Activated naive CD4-positive, alpha-beta T cell treated with anti-CD3 and anti-CD28 coated beads, Interleukin-2, amount 50 U/mL, for 72 hours (primary cell): ENCODE measurements around the gene PDE9A. TPM values are rescaled to one million over a fixed set of nuclear protein-coding genes. Genes with fewer than 3 reads are reported as not detected.

ENCODE experiments used
- ATAC-seq, 2 donors: fragments of 150-1000 bp; cut with Tn5 transposase; 2 replicates each; pipeline ENCODE4 v1.10.0; 2021; ENCODE audit warnings: mild to moderate bottlenecking in 2 of 2, moderate library complexity in 2 of 2
- DNase-seq, 2 donors: peaks; one replicate each; pipeline ENCODE4 v3.0.0; 2021 to 2022; ENCODE audit warnings: low spot score in 2 of 2
- H3K27ac Mint-ChIP-seq, 2 donors: one replicate each; pipeline ENCODE4 v1.8.0; 2022; ENCODE audit warnings: mild to moderate bottlenecking in 2 of 2, mixed read lengths in 2 of 2
- H3K36me3 Mint-ChIP-seq, 2 donors: one replicate each; pipeline ENCODE4 v1.8.0; 2022; ENCODE audit warnings: mixed read lengths in 2 of 2
- H3K9me3 Mint-ChIP-seq, 2 donors: one replicate each; pipeline ENCODE4 v1.8.0; 2022; ENCODE audit warnings: mixed read lengths in 2 of 2
- total RNA-seq, 2 donors: library from RNA; stranded (reverse); gene quantifications; one replicate each; pipeline ENCODE4 v1.2.3, GENCODE V29; 2022

The PDE9A gene
- total RNA-seq, 2 donors from 2014 or later, result 4.2 to 7.9 TPM

GRCh38 chr21:42684109-42684916, 30.9 kb downstream of the PDE9A start:
- Mint-ChIP-seq H3K36me3 (no peaks in the 10 kb centered on the region), H3K9me3 (no peaks in the 10 kb centered on the region), H3K27ac (peak overlapping the region; percentile 88 to 95)
- peak in 1 of 2 donors; percentile 41 for DNase-seq
- ATAC-seq, result peak; percentile 63 to 77

GRCh38 chr21:42685036-42685435, 31.6 kb downstream of the PDE9A start:
- Mint-ChIP-seq H3K36me3 (no peaks in the 10 kb centered on the region), H3K9me3 (no peaks in the 10 kb centered on the region), H3K27ac (peak overlapping the region in 1 of 2 donors; percentile 88)
- DNase-seq (no peak), ATAC-seq (peak in 1 of 2 donors; percentile 10)

- Mint-ChIP-seq H3K27ac (peak overlapping the region in 1 of 2 donors; percentile 88), H3K9me3 (no peaks in the 10 kb centered on the region), H3K36me3 (no peaks in the 10 kb centered on the region)
- DNase-seq, result no peak
- ATAC-seq, result no peak
Measured at GRCh38 chr21:42685954-42686500, 32.6 kb downstream of the PDE9A start.

- Mint-ChIP-seq H3K36me3 (no peaks in the 10 kb centered on the region), H3K9me3 (no peaks in the 10 kb centered on the region), H3K27ac (peak overlapping the region in 1 of 2 donors; percentile 4)
- no peak for ATAC-seq
- DNase-seq, result no peak
Measured at GRCh38 chr21:42687796-42688195, 34.4 kb downstream of the PDE9A start.

GRCh38 chr21:42688226-42688840, 34.9 kb downstream of the PDE9A start:
- DNase-seq (no peak), ATAC-seq (no peak)
- Mint-ChIP-seq H3K36me3 (no peaks in the 10 kb centered on the region), H3K27ac (no peak overlapping the region), H3K9me3 (no peaks in the 10 kb centered on the region)

- ATAC-seq (no peak), DNase-seq (no peak)
- H3K9me3 Mint-ChIP-seq, result no peaks in the 10 kb centered on the region
- no peaks in the 10 kb centered on the region for H3K36me3 Mint-ChIP-seq
- no peak overlapping the region for H3K27ac Mint-ChIP-seq
Measured at GRCh38 chr21:42688841-42689371, 35.5 kb downstream of the PDE9A start.

GRCh38 chr21:42690586-42690985, 37.2 kb downstream of the PDE9A start:
- no peaks in the 10 kb centered on the region for H3K36me3 Mint-ChIP-seq
- ATAC-seq (no peak), DNase-seq (no peak)
- H3K9me3 Mint-ChIP-seq, result no peaks in the 10 kb centered on the region
- no peak overlapping the region for H3K27ac Mint-ChIP-seq

- no peak for ATAC-seq
Measured at GRCh38 chr21:42691901-42692559, 38.6 kb downstream of the PDE9A start.

GRCh38 chr21:42692688-42693087, 39.3 kb downstream of the PDE9A start:
- DNase-seq (no peak), ATAC-seq (no peak)
- Mint-ChIP-seq H3K36me3 (no peaks in the 10 kb centered on the region), H3K9me3 (no peaks in the 10 kb centered on the region), H3K27ac (no peak overlapping the region)

More at GRCh38 chr21:42691901-42692559, 38.6 kb downstream of the PDE9A start:
- no peaks in the 10 kb centered on the region for H3K36me3 Mint-ChIP-seq
- H3K27ac Mint-ChIP-seq, result no peak overlapping the region
- no peak for DNase-seq
- H3K9me3 Mint-ChIP-seq, result no peaks in the 10 kb centered on the region

- DNase-seq (peak in 1 of 2 donors; percentile 18), ATAC-seq (no peak)
- no peaks in the 10 kb centered on the region for H3K9me3 Mint-ChIP-seq
- no peaks in the 10 kb centered on the region for H3K36me3 Mint-ChIP-seq
- peak overlapping the region in 1 of 2 donors; percentile 47 for H3K27ac Mint-ChIP-seq
Measured at GRCh38 chr21:42694751-42695696, 41.6 kb downstream of the PDE9A start.

GRCh38 chr21:42695697-42696380, 42.4 kb downstream of the PDE9A start:
- DNase-seq, result no peak
- no peaks in the 10 kb centered on the region for H3K9me3 Mint-ChIP-seq

GRCh38 chr21:42696501-42697040, 43.1 kb downstream of the PDE9A start:
- no peak for DNase-seq
- ATAC-seq, result no peak
- H3K36me3 Mint-ChIP-seq, result no peaks in the 10 kb centered on the region
- H3K9me3 Mint-ChIP-seq, result no peaks in the 10 kb centered on the region
- no peak overlapping the region for H3K27ac Mint-ChIP-seq

More at GRCh38 chr21:42695697-42696380, 42.4 kb downstream of the PDE9A start:
- ATAC-seq, result no peak
- Mint-ChIP-seq H3K36me3 (no peaks in the 10 kb centered on the region), H3K27ac (no peak overlapping the region)

GRCh38 chr21:42698733-42699132, 45.3 kb downstream of the PDE9A start:
- H3K36me3 Mint-ChIP-seq, result no peaks in the 10 kb centered on the region
- ATAC-seq (no peak), DNase-seq (no peak)
- no peak overlapping the region for H3K27ac Mint-ChIP-seq
- H3K9me3 Mint-ChIP-seq, result no peaks in the 10 kb centered on the region

- H3K36me3 Mint-ChIP-seq, result no peaks in the 10 kb centered on the region
- DNase-seq (no peak), ATAC-seq (no peak)
- H3K27ac Mint-ChIP-seq, result no peak overlapping the region
- H3K9me3 Mint-ChIP-seq, result no peaks in the 10 kb centered on the region
Measured at GRCh38 chr21:42699196-42699595, 45.8 kb downstream of the PDE9A start.
